Liver (tissue), 9 donors: ENCODE measurements around the gene NMUR1. TPM values are rescaled to one million over a fixed set of nuclear protein-coding genes. Genes with fewer than 3 reads are reported as not detected.

Source experiments
- DNase-seq: peaks from one replicate; pipeline ENCODE4 v3.0.0-alpha.2; 2017; ENCODE audit warnings: low spot score
- H3K27ac ChIP-seq, 2 donors: one replicate each; pipeline ENCODE4 v1.7.0; 2013; ENCODE audit warnings: inconsistent platforms in 2 of 2, low read length in 2 of 2, control low read depth in 1 of 2, low read depth in 1 of 2, mild to moderate bottlenecking in 1 of 2
- H3K27me3 ChIP-seq, 4 donors: one replicate each; pipeline versions ENCODE4 v1.6.1 to v1.7.0; 2013; ENCODE audit warnings: low read length in 3 of 4, inconsistent platforms in 1 of 4, mild to moderate bottlenecking in 1 of 4, moderate library complexity in 1 of 4; ENCODE audit not compliant: control insufficient read depth in 4 of 4, insufficient read depth in 4 of 4
- H3K36me3 ChIP-seq, 4 donors: one replicate each; pipeline versions ENCODE4 v1.6.1 to v1.7.0; 2013; ENCODE audit warnings: low read length in 3 of 4, mild to moderate bottlenecking in 3 of 4, low read depth in 1 of 4, moderate library complexity in 1 of 4; ENCODE audit not compliant: control insufficient read depth in 4 of 4, insufficient read depth in 3 of 4
- H3K4me1 ChIP-seq, 4 donors: one replicate each; pipeline versions ENCODE4 v1.6.1 to v1.7.0; 2013; ENCODE audit warnings: low read length in 3 of 4, mild to moderate bottlenecking in 3 of 4, moderate library complexity in 1 of 4; ENCODE audit not compliant: control insufficient read depth in 4 of 4, insufficient read depth in 4 of 4
- H3K4me3 ChIP-seq, 3 donors: one replicate each; pipeline versions ENCODE4 v1.6.1 to v1.7.0; 2013; ENCODE audit warnings: low read length in 3 of 3, control low read depth in 1 of 3, low read depth in 1 of 3, mild to moderate bottlenecking in 1 of 3
- H3K9ac ChIP-seq, 2 donors: one replicate each; pipeline ENCODE4 v1.7.0; 2013; ENCODE audit warnings: low read length in 2 of 2, mild to moderate bottlenecking in 2 of 2, moderate library complexity in 2 of 2, control low read depth in 1 of 2, low read depth in 1 of 2
- H3K9me3 ChIP-seq, 4 donors: one replicate each; pipeline versions ENCODE4 v1.6.1 to v1.7.0; 2013; ENCODE audit warnings: low read length in 3 of 4; ENCODE audit not compliant: control insufficient read depth in 4 of 4
- CTCF ChIP-seq: fragments of 150-350 bp; IDR thresholded peaks from 2 replicates; pipeline ENCODE4 v1.5.1; 2017; ENCODE audit warnings: improper control_type of control experiment, low read depth, low read length; ENCODE audit not compliant: missing input control
- EGR1 ChIP-seq, 2 donors: IDR thresholded peaks; 2 replicates each; pipeline ENCODE4 v1.6.1; 2016 to 2018; ENCODE audit warnings: antibody characterized with exemption in 2 of 2, low read depth in 2 of 2
- FOXA1 ChIP-seq: IDR thresholded peaks from 2 replicates; pipeline ENCODE4 v1.6.1; 2016; ENCODE audit warnings: antibody characterized with exemption
- FOXA2 ChIP-seq: IDR thresholded peaks from 2 replicates; pipeline ENCODE4 v1.6.1; 2016; ENCODE audit warnings: antibody characterized with exemption
- GABPA ChIP-seq, 2 donors: IDR thresholded peaks in 1 of 2; conservative IDR thresholded peaks in 1 of 2; 2 replicates each; pipeline ENCODE4 v1.6.1; 2016; ENCODE audit warnings: antibody characterized with exemption in 2 of 2, mild to moderate bottlenecking in 1 of 2, moderate library complexity in 1 of 2
- HNF4A ChIP-seq, 2 donors: conservative IDR thresholded peaks; 2 replicates each; pipeline ENCODE4 v1.6.1; 2016; ENCODE audit warnings: antibody characterized with exemption in 2 of 2, mild to moderate bottlenecking in 2 of 2
- HNF4G ChIP-seq: IDR thresholded peaks from 2 replicates; pipeline ENCODE4 v1.6.1; 2016; ENCODE audit warnings: antibody characterized with exemption
- JUND ChIP-seq, 2 donors: IDR thresholded peaks; 2 replicates each; pipeline ENCODE4 v1.6.1; 2016; ENCODE audit warnings: antibody characterized with exemption in 2 of 2
- MAX ChIP-seq: IDR thresholded peaks from 2 replicates; pipeline ENCODE4 v1.6.1; 2016; ENCODE audit warnings: antibody characterized with exemption
- RAD21 ChIP-seq, 2 donors: IDR thresholded peaks; 2 replicates each; pipeline ENCODE4 v1.6.1; 2016; ENCODE audit warnings: antibody characterized with exemption in 2 of 2, mild to moderate bottlenecking in 2 of 2
- REST ChIP-seq: IDR thresholded peaks from 2 replicates; pipeline ENCODE4 v1.6.1; 2016; ENCODE audit warnings: antibody characterized with exemption, mild to moderate bottlenecking
- RXRA ChIP-seq, 2 donors: IDR thresholded peaks; 2 replicates each; pipeline ENCODE4 v1.6.1; 2017 to 2018; ENCODE audit warnings: antibody characterized with exemption in 2 of 2, mild to moderate bottlenecking in 1 of 2
- TAF1 ChIP-seq: conservative IDR thresholded peaks from 2 replicates; pipeline ENCODE4 v1.6.1; 2016; ENCODE audit warnings: antibody characterized with exemption, mild to moderate bottlenecking
- YY1 ChIP-seq: IDR thresholded peaks from 2 replicates; pipeline ENCODE4 v1.6.1; 2016; ENCODE audit warnings: antibody characterized with exemption, mild to moderate bottlenecking
- ZBTB33 ChIP-seq: IDR thresholded peaks from 2 replicates; pipeline ENCODE4 v1.6.1; 2016; ENCODE audit warnings: antibody characterized with exemption
- WGBS: extraction: QIAGEN DNeasy Blood & Tissue Kit; methylation state at CpG from one replicate; pipeline ENCODE4 v1.1.7; 2013; 5-methylcytosine and 5-hydroxymethylcytosine counted together
- polyA plus RNA-seq, 2 donors: library from polyadenylated mRNA; stranded (reverse) in 1 of 2; unstranded in 1 of 2; fragments of 200-250 nt in 1 of 2; fragments of >200 nt in 1 of 2; fragmentation: Nextera tagmentation in 1 of 2; extraction: Ambion mirVana in 1 of 2; gene quantifications; one replicate each; pipeline versions ENCODE4 v1.2.1 to v1.2.3, GENCODE V29; 2013 to 2015
- total RNA-seq, 2 donors: library from RNA; depleted of rRNA; stranded (reverse); fragments of >200 nt; gene quantifications; one replicate each; pipeline ENCODE4 v1.2.3, GENCODE V29; 2014
- donor health status: healthy.
- donor health status: healthy.
- donor health status: healthy.
- donor health status: healthy.
- donor health status: healthy.

The NMUR1 gene
- total and polyA plus RNA-seq, 4 donors, result 0.23 to 0.84 (median 0.52) TPM

- WGBS, result 92% methylated on average over 3 of the region's 3 CpGs
- H3K9me3 ChIP-seq, result no peaks in the 10 kb centered on the region
- H3K27ac ChIP-seq, result no peak overlapping the region
- H3K4me3 ChIP-seq, result no peak overlapping the region
- H3K27me3 ChIP-seq, result no peaks in the 10 kb centered on the region
- peaks cover 0 to 10% (median 3%) of the 10 kb centered on the region in 4 donors for H3K36me3 ChIP-seq
- no peak overlapping the region for H3K9ac ChIP-seq
- no peak for DNase-seq
- H3K4me1 ChIP-seq, result no peaks in the 10 kb centered on the region
- TF ChIP-seq HNF4G (no peak), GABPA (IDR thresholded peaks at IDR 0.05 in 1 of 2, conservative IDR thresholded peaks at IDR 0.05 in 1 of 2) (no peak), FOXA2 (no peak), MAX (no peak), TAF1 (no peak), HNF4A (conservative IDR thresholded peaks at IDR 0.05) (no peak), RAD21 (IDR thresholded peaks at IDR 0.05) (no peak), JUND (IDR thresholded peaks at IDR 0.05) (no peak), EGR1 (IDR thresholded peaks at IDR 0.05; ENCODE audit: low read depth in 2 of 2) (no peak), FOXA1 (no peak)
Observed at GRCh38 chr2:231503766-231504165, 26.5 kb downstream of the NMUR1 start.

GRCh38 chr2:231502596-231502995 is 27.6 kb downstream of the NMUR1 start:
- Histone ChIP-seq H3K27me3 (no peaks in the 10 kb centered on the region), H3K27ac (no peak overlapping the region), H3K4me1 (no peaks in the 10 kb centered on the region), H3K9ac (no peak overlapping the region), H3K36me3 (peaks cover 0 to 10% (median 3%) of the 10 kb centered on the region in 4 donors), H3K4me3 (no peak overlapping the region), H3K9me3 (no peaks in the 10 kb centered on the region)
- TF ChIP-seq GABPA (IDR thresholded peaks at IDR 0.05 in 1 of 2, conservative IDR thresholded peaks at IDR 0.05 in 1 of 2) (no peak), FOXA1 (no peak), JUND (IDR thresholded peaks at IDR 0.05) (no peak), FOXA2 (no peak), HNF4A (conservative IDR thresholded peaks at IDR 0.05) (no peak), RAD21 (IDR thresholded peaks at IDR 0.05) (no peak), RXRA (IDR thresholded peaks at IDR 0.05) (no peak), YY1 (no peak), CTCF (no peak)
- no peak for DNase-seq

GRCh38 chr2:231497651-231498050 is 32.6 kb downstream of the NMUR1 start:
- H3K27me3 ChIP-seq, result no peaks in the 10 kb centered on the region

GRCh38 chr2:231494669-231495068 is 35.6 kb downstream of the NMUR1 start:
- Histone ChIP-seq H3K4me1 (no peaks in the 10 kb centered on the region), H3K4me3 (no peak overlapping the region), H3K9me3 (no peaks in the 10 kb centered on the region), H3K27ac (no peak overlapping the region), H3K9ac (no peak overlapping the region), H3K36me3 (no peaks in the 10 kb centered on the region), H3K27me3 (no peaks in the 10 kb centered on the region)
- no peak for DNase-seq
- 84% methylated on average over 3 of the region's 3 CpGs for WGBS
- TF ChIP-seq GABPA (IDR thresholded peaks at IDR 0.05 in 1 of 2, conservative IDR thresholded peaks at IDR 0.05 in 1 of 2) (no peak), REST (no peak), FOXA1 (no peak), YY1 (no peak), MAX (no peak), JUND (IDR thresholded peaks at IDR 0.05) (no peak), FOXA2 (no peak), ZBTB33 (no peak)

More at GRCh38 chr2:231497651-231498050, 32.6 kb downstream of the NMUR1 start:
- H3K4me1 ChIP-seq, result no peaks in the 10 kb centered on the region
- no peak for TF ChIP-seq JUND (IDR thresholded peaks at IDR 0.05)
- H3K27ac ChIP-seq, result no peak overlapping the region
- no peak overlapping the region for H3K4me3 ChIP-seq
- no peak for DNase-seq
- 93% methylated on average over 1 of the region's 1 CpG for WGBS
- H3K9ac ChIP-seq, result no peak overlapping the region
- peaks cover 0 to 1% (median under 1%) of the 10 kb centered on the region in 4 donors for H3K36me3 ChIP-seq
- H3K9me3 ChIP-seq, result no peaks in the 10 kb centered on the region
